ENCODE data around the gene FAM171A1.
A peak's percentile ranks its signal among the peaks of the same experiment; 100 is the strongest.

Gene FAM171A1

DNA sequence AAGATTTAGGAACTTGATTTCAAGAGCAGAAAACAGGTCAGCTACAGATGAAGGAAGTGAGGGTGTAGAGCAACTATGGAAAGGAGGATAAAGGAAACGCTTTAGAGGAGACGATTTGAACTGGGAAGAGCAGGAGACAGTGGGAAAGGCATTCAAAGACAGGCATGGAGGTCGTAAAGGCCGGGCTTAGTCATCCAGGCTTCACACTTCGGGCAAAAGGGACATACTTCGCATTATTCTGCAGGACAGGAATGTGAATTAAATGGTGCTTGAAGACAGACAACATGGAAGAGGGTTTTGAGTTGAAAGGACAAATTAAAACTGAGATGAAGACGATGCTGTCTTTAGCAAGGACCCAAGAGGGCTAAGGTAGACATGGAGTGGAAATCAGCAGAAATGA is 8.1 kb downstream of the FAM171A1 start:
- no peaks in the 10 kb centered on the region for H3K4me1 Mint-ChIP-seq
- H3K36me3 Mint-ChIP-seq: no peaks in the 10 kb centered on the region
- H3K27ac Mint-ChIP-seq: no peak overlapping the region
- H3K9me3 Mint-ChIP-seq: no peaks in the 10 kb centered on the region
- ATAC-seq (no peak), DNase-seq (ENCODE audit: low spot score in 2 of 2) (no peak)
- H3K4me3 Mint-ChIP-seq: no peak overlapping the region

DNA sequence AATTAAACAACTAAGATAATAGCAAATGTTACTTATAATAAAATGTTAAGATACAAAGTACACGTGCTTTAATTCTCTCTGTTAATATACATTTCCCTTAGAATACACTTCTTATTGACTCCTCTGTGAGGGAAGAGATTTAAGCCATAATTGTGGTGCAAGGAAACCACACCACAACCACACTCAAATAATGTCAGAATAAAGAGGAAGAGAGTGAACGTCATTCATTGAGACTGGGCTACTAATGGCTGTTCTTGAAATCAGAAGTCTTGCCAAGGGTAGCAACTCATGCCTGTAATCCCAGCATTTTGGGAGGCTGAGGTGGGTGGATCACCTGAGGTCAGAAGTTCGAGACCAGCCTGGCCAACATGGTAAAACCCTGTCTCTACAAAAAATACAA is 10.0 kb downstream of the FAM171A1 start:
- no peaks in the 10 kb centered on the region for H3K4me1 Mint-ChIP-seq
- ATAC-seq (no peak), DNase-seq (ENCODE audit: low spot score in 2 of 2) (no peak)
- no peaks in the 10 kb centered on the region for H3K9me3 Mint-ChIP-seq
- H3K4me3 Mint-ChIP-seq: no peak overlapping the region
- H3K36me3 Mint-ChIP-seq: no peaks in the 10 kb centered on the region
- H3K27ac Mint-ChIP-seq: no peak overlapping the region

DNA sequence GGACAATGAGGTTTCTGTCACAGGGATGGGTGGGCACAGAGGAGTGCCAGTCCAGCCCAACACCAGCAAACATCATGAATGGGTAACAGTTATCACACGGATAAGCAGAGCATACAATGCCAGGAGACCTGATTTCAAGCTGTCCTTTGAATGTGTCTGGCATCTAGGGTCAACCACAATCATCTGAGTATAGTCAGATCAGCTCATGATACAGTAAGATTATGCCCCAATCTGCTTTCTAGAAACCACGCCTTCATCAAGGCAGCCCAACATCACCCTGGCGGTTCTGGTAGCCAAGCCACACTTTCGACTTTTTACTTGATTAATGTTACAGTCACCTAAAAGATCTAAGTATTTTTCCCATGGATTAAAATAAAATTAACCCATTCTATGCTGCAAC is 10.5 kb downstream of the FAM171A1 start:
- peak; percentile 71 for ATAC-seq
- Mint-ChIP-seq H3K4me1 (no peaks in the 10 kb centered on the region), H3K9me3 (no peaks in the 10 kb centered on the region), H3K27ac (no peak overlapping the region), H3K4me3 (no peak overlapping the region), H3K36me3 (no peaks in the 10 kb centered on the region)
- no peak for DNase-seq (ENCODE audit: low spot score in 2 of 2)

DNA sequence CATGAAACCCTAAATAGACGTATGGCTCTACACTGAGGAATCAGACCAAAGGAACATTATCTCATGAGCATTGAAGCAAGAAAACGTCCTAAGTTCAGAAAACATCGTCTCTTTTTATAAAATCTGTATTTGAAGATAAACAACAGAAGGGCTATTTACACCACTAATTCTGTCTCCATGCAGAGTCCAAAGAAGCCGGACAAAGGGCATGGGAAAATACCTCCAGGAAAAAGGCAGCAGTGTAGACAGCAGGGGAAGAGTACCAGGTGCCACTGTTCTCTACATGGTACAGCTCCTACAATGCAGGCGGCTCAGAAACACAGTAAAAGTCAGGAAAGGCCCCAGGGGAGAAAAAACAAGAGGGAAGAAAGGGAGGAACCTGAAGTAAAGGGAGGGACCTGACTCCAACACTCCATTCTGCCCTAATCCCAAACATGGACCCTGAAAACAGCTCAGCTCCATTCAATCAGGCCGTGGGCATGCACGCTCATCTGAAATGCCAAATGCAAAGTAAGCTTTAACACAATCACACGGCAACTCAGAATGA is 17.5 kb downstream of the FAM171A1 start:
- DNase-seq (ENCODE audit: low spot score in 2 of 2) (no peak), ATAC-seq (no peak)
- Mint-ChIP-seq H3K4me1 (no peaks in the 10 kb centered on the region), H3K4me3 (no peak overlapping the region), H3K9me3 (no peaks in the 10 kb centered on the region), H3K27ac (no peak overlapping the region), H3K36me3 (no peaks in the 10 kb centered on the region)

DNA sequence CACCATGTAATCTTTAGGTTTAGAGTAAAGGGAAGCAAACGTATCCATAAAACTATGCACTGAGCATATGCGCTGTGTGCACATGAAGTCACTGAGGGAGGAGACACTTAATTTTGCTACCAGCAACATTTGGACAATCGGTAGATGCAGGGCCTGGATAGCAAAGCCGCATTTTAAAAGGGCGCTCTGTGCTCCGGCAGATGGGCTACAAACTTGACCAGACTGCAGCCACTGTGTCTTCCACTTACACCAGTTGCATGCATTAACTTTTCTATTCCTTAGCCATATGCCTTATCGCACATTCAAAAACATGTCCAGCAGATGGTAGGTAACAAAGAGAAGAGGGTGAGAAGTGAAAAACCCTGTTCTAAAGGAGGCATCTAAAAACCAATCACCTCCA is 18.3 kb downstream of the FAM171A1 start:
- H3K4me1 Mint-ChIP-seq: no peaks in the 10 kb centered on the region
- ATAC-seq (no peak), DNase-seq (ENCODE audit: low spot score in 2 of 2) (no peak)
- no peak overlapping the region for H3K4me3 Mint-ChIP-seq
- H3K36me3 Mint-ChIP-seq: no peaks in the 10 kb centered on the region
- H3K9me3 Mint-ChIP-seq: no peaks in the 10 kb centered on the region
- no peak overlapping the region for H3K27ac Mint-ChIP-seq

DNA sequence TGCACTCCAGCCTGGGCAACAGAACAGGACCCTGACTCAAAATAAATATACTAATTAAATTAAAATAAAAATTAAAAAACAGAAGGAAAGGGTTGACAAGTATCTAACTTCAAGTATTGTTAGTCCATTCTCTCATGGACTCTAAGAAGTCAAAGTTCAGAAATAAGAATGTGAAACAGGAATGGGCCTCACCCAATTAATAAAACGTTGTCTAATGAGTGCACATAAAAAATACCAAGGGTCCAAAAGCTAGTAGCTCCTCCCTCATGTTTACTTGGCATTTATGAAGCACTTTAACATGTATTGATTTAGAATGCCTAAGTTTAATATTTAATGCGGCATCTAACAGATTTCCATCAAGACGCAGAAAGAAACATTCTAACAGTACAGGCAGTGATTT is 18.9 kb downstream of the FAM171A1 start:
- no peak for DNase-seq (ENCODE audit: low spot score in 2 of 2)
- H3K4me1 Mint-ChIP-seq: no peaks in the 10 kb centered on the region
- H3K9me3 Mint-ChIP-seq: no peaks in the 10 kb centered on the region
- H3K27ac Mint-ChIP-seq: no peak overlapping the region
- no peak overlapping the region for H3K4me3 Mint-ChIP-seq
- H3K36me3 Mint-ChIP-seq: no peaks in the 10 kb centered on the region
- no peak for ATAC-seq

DNA sequence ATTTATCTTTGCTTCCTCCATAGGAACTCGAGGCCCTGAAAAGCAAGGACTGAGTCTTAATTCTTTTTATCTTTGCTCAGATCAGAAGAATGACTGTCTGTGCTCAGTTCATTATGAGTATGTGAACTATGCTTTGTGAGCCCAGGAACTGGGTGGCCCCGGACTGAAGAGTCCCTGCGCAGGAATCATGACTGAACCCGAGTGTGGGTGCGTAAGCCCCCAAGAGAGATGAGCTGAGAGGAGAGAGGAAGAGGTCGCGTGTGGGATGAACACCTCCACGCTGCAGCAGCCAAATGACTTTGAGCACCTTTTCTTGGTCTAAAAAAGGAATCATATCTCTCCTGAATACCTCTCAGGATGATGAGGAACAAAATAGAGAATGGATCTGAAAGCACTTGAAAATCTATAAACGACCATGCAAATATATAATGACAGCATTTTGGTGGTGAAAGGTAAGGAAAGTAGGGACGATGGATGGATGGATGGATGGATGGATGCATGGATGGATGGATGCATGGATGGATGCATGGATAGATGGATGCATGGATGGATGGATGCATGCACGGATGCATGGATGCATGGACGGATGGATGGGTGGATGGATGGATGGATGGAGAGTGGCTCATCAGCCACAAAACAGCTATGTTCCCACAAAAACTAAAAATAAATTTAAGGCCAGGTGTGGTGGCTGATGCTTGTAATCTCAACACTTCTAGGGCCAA is 19.8 kb downstream of the FAM171A1 start:
- H3K4me1 Mint-ChIP-seq: no peaks in the 10 kb centered on the region
- no peak overlapping the region for H3K27ac Mint-ChIP-seq
- no peaks in the 10 kb centered on the region for H3K36me3 Mint-ChIP-seq
- H3K4me3 Mint-ChIP-seq: no peak overlapping the region
- DNase-seq (ENCODE audit: low spot score in 2 of 2): no peak
- H3K9me3 Mint-ChIP-seq: no peaks in the 10 kb centered on the region
- ATAC-seq: no peak

DNA sequence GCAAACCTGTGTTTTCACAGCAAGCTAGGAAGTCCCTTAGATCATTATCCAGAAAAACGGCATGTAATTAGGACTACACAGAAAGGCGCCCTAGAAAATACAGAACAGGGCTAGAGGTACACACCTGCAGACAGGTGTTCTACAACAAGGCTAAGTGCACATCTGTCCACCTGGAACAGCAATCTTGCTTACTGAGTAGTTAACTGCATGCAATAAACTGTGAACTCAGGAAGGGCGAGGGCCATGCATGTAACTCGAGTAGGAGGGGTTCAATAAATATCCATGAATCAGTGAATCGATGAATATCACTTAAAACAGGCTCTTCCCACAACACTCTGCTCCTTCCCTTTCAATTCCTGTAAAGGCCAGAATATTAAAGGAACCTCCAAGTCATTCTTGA is 22.0 kb downstream of the FAM171A1 start:
- Mint-ChIP-seq H3K36me3 (no peaks in the 10 kb centered on the region), H3K4me1 (no peaks in the 10 kb centered on the region), H3K9me3 (no peaks in the 10 kb centered on the region), H3K27ac (no peak overlapping the region), H3K4me3 (no peak overlapping the region)
- DNase-seq (ENCODE audit: low spot score in 2 of 2): no peak
- no peak for ATAC-seq

DNA sequence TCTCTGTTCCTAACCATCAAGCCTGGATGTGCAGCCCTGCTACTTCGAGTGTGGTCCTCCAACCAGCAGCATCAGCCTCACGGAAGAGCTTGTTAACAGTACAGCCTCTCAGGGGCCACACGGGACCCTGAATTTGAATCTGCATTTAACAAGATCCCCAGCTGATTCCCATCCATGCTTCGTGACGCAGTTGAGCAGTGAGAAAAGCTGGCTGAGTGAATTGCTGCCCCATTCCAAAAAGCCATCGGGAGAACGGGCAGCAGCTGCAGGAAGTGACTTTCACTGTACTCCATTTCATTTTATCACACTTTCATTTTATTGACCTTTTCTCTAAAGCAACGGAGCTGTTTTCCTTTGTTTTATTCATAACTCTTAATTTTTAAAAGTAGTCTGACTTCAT is 22.5 kb downstream of the FAM171A1 start:
- DNase-seq (ENCODE audit: low spot score in 2 of 2): no peak
- H3K9me3 Mint-ChIP-seq: no peaks in the 10 kb centered on the region
- H3K27ac Mint-ChIP-seq: no peak overlapping the region
- ATAC-seq: no peak
- no peaks in the 10 kb centered on the region for H3K4me1 Mint-ChIP-seq
- H3K4me3 Mint-ChIP-seq: no peak overlapping the region
- H3K36me3 Mint-ChIP-seq: no peaks in the 10 kb centered on the region

DNA sequence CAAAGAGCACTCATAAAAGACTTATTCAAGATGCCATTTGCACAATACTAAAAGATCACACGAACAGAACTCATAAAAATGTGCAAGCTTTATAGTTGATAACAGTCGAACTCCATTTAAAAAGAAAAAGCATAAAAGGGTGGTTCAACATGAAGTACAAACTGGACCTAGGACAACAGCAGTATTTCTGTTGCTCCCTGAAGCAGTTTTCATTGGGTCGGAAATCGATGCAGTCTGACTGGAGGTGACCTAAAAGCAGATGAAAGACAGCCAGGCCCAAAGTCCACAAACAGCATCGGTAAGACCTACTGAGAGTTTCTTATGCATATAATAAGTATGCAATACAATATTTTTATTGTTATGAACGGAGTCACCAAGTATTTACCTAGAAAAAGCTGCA is 23.9 kb downstream of the FAM171A1 start:
- DNase-seq (ENCODE audit: low spot score in 2 of 2): no peak
- H3K9me3 Mint-ChIP-seq: no peaks in the 10 kb centered on the region
- H3K4me1 Mint-ChIP-seq: no peaks in the 10 kb centered on the region
- H3K36me3 Mint-ChIP-seq: no peaks in the 10 kb centered on the region
- no peak overlapping the region for H3K27ac Mint-ChIP-seq
- H3K4me3 Mint-ChIP-seq: no peak overlapping the region
- ATAC-seq: no peak

DNA sequence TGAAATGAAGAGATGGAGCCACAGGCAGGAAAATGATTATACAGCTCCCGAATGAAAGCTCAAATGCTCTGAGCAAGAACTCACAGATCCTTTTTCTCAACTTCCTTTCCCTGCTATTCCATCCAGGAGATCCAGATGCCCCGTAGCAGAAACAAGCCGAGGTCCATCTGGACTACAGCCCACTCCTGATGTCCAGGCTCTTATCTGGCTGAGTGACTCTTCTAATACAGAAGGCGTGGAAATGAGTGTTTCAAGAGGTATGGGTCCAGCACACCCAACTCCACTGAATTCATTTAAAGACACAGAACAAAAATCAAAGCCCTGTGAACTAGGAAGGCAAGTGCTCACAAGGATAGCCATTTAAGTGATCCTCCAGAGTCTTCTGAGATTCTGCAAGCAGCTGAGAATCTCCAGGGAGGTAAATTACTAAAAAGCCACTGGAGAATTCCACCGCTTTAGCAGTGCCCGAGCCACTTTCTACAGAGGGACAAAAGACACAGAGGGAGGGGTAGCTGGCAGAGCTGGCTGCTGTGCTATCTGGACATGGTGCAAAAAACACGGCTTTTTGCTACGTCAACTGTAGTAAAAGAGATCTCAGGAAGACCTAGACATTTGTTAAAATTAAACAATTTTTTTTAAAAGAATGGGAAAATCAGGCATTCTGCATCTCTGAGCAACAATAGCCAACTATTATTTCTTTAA is 24.5 kb downstream of the FAM171A1 start:
- no peak overlapping the region for H3K4me3 Mint-ChIP-seq
- no peak for ATAC-seq

DNA sequence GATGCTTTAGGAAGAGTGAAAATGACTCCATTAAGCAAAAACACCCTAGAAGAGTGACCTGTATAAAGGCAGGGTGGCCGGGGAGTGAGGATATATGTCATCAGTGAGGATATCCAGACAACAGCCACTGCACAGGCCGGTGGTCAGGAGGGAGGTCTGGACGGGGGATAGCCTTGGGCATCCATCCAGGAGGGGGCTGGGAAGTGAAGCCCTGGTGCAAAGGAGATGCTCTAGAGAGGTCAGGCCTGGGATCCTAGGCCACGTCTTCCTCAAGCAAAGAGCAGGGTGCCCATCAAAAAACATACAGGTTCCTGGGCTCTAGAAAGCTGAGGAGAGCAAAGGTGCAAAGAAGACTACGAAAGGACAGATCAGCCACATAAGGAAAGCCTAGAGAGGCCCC is 25.6 kb downstream of the FAM171A1 start:
- no peaks in the 10 kb centered on the region for H3K36me3 Mint-ChIP-seq
- H3K27ac Mint-ChIP-seq: no peak overlapping the region
- no peaks in the 10 kb centered on the region for H3K9me3 Mint-ChIP-seq
- no peak overlapping the region for H3K4me3 Mint-ChIP-seq
- ATAC-seq (no peak), DNase-seq (ENCODE audit: low spot score in 2 of 2) (no peak)
- no peaks in the 10 kb centered on the region for H3K4me1 Mint-ChIP-seq

More for the DNA sequence above, 24.5 kb downstream of the FAM171A1 start:
- peak overlapping the region; percentile 23 for H3K27ac Mint-ChIP-seq
- H3K9me3 Mint-ChIP-seq: no peaks in the 10 kb centered on the region
- H3K4me1 Mint-ChIP-seq: no peaks in the 10 kb centered on the region
- H3K36me3 Mint-ChIP-seq: no peaks in the 10 kb centered on the region
- no peak for DNase-seq (ENCODE audit: low spot score in 2 of 2)

DNA sequence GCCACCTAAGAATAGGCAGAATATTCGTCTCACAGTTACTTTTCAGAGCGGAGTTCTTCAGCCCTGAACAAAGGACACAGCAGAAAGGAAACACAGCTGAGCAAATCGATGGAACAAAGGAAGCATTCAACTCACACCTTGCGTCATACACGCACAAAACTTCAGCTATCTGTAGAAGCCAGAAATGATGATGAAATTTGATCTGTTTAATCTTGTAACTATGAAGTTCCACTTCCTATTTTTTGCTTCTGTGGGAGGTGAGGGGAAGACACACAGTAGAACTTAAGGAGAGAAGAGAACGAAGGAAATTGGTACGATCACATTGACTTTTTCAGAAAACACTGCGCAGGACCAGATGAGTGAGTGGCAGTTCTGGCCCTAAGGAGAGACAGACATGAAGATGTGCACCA is 26.2 kb downstream of the FAM171A1 start:
- Mint-ChIP-seq H3K27ac (no peak overlapping the region), H3K4me1 (no peaks in the 10 kb centered on the region), H3K9me3 (no peaks in the 10 kb centered on the region), H3K4me3 (no peak overlapping the region), H3K36me3 (no peaks in the 10 kb centered on the region)
- no peak for DNase-seq (ENCODE audit: low spot score in 2 of 2)
- ATAC-seq: no peak

DNA sequence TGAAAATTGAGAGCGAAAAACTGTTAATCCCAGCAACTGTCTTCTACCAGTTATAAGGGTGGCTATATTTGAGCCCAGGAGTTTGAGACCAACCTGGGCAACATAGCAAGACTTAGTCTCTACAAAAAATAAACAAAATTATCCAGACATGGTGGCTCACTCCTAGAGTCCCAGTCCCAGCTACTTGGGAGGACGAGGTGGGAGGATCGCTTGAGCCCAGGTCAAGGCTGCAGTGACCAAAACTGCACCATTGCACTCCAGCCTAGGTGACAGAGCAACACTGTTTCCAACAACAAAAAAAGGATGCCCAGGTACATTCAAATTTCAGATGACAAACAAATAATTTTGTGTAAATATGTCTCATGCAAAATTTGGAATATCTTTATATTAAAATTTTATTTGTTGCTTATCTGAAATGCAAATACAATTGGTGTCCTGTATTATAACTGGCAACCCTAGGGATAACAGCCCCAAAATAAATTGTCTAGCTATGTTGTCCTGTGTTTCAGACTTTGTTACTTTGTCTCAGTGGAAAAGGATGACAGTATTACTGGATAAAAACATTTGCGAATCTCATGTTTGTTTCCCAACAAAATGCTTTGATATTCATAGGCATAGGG is 26.7 kb downstream of the FAM171A1 start:
- no peak for DNase-seq (ENCODE audit: low spot score in 2 of 2)
- no peak overlapping the region for H3K4me3 Mint-ChIP-seq
- no peaks in the 10 kb centered on the region for H3K36me3 Mint-ChIP-seq
- no peaks in the 10 kb centered on the region for H3K9me3 Mint-ChIP-seq
- H3K4me1 Mint-ChIP-seq: no peaks in the 10 kb centered on the region
- no peak for ATAC-seq
- no peak overlapping the region for H3K27ac Mint-ChIP-seq

DNA sequence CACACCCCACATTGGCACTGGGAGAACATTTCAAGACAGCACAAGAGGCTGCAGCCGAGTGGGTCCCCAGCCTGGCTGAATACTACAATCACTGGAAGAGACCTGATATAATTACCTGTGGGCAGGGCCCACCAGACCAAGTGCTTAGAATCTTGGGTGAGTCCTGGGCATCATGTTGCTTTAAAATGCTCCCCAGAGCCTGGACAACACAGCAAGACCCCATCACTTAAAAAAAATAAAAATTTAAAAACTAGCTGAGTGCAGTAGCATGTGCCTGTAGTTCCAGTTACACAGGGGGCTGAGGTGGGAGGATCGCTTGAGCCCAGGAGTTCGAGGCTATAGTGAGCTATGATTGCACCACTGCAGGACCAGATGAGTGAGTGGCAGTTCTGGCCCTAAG is 28.1 kb downstream of the FAM171A1 start:
- no peaks in the 10 kb centered on the region for H3K36me3 Mint-ChIP-seq
- H3K4me3 Mint-ChIP-seq: no peak overlapping the region
- no peak overlapping the region for H3K27ac Mint-ChIP-seq
- ATAC-seq (no peak), DNase-seq (ENCODE audit: low spot score in 2 of 2) (no peak)
- H3K9me3 Mint-ChIP-seq: no peaks in the 10 kb centered on the region
- no peaks in the 10 kb centered on the region for H3K4me1 Mint-ChIP-seq

Measured in stimulated activated effector memory CD8-positive, alpha-beta T cell treated with anti-CD3 and anti-CD28 coated beads, Interleukin-12 subunit alpha, Interleukin-12 subunit beta, amount 100 ng/mL, for 72 hours (primary cell).